ENCODE measurements around the gene ASAP3.
"Not testable (repeated sequence)": the region's sequence is repeated elsewhere in the genome, so short reads cannot be mapped to it uniquely, and the experiment has no call there.

Gene ASAP3

GRCh38 chr1:23500466-23500865 is 16.5 kb upstream of the ASAP3 start:
- no peak for TF ChIP-seq CTCF (conservative IDR thresholded peaks at IDR 0.05; ENCODE audit: low read length)
- DNase-seq (ENCODE audit: low read depth) = no peak

DNA sequence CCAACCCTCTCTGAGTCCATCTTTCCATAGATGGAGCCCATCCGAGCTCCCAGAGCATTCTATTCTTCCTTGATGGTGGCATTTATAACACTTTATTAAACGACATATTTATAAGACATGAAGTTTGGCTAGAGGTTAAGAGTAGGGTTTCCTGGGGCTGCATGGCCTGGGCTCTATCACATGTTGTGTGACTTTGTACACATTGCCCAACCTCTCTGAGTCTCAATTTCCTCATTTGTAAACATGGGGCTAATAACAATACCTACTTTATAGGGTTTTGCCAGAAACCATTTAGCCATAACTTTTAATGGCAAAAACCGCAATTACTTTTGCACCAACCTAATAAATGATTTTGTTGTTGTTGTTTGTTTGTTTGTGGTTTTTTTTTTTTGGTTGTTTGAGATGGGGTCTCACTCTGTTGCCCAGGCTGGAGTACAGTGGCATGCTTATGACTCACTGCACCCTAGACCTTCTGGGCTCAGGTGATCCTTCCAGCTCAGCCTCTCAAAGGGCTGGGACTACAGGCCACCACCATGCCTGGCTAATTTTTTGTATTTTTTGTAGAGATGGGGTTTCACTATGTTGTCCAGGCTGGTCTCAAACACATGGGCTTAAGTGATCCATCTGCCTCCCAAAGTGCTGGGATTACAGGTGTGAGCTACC is 13.9 kb upstream of the ASAP3 start:
- no peak for DNase-seq (ENCODE audit: low read depth)
- no peak for TF ChIP-seq CTCF (conservative IDR thresholded peaks at IDR 0.05; ENCODE audit: low read length)
- no peak overlapping the region for H3K4me3 ChIP-seq (ENCODE audit: low read length)

More at GRCh38 chr1:23500466-23500865, 16.5 kb upstream of the ASAP3 start:
- no peak overlapping the region for H3K4me3 ChIP-seq (ENCODE audit: low read length)

GRCh38 chr1:23496490-23497181 is 12.7 kb upstream of the ASAP3 start:
- no peak for DNase-seq (ENCODE audit: low read depth)
- no peak for TF ChIP-seq CTCF (conservative IDR thresholded peaks at IDR 0.05; ENCODE audit: low read length)
- H3K4me3 ChIP-seq (ENCODE audit: low read length) = no peak overlapping the region

GRCh38 chr1:23494836-23495235 is 10.9 kb upstream of the ASAP3 start:
- not testable (repeated sequence) for DNase-seq (ENCODE audit: low read depth); H3K4me3 ChIP-seq (ENCODE audit: low read length)

DNA sequence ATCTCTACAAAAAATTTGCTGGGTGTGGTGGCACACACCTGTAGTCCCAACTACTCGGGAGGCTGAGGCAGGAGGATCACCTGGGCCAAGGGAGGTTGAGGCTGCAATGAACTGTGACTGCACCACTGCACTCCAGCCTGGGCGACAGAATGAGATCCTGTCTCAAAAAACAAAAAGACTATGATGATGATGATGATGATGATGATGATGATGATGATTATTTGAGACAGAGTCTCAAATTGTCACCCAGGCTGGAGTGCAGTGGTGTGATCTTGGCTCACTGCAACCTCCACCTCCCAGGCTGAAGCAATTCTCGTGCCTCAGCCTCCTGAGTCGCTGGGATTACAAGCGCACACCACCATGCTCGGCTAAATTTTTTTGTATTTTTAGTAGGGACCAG is 8.8 kb upstream of the ASAP3 start:
- H3K4me3 ChIP-seq (ENCODE audit: low read length); DNase-seq (ENCODE audit: low read depth): not testable (repeated sequence)

GRCh38 chr1:23492132-23492720 is 8.2 kb upstream of the ASAP3 start:
- DNase-seq (ENCODE audit: low read depth) = no peak
- H3K4me3 ChIP-seq (ENCODE audit: low read length) = no peak overlapping the region
- no peak for TF ChIP-seq CTCF (conservative IDR thresholded peaks at IDR 0.05; ENCODE audit: low read length)

- DNase-seq (ENCODE audit: low read depth) = no peak
- TF ChIP-seq CTCF (conservative IDR thresholded peaks at IDR 0.05; ENCODE audit: low read length) = no peak
- H3K4me3 ChIP-seq (ENCODE audit: low read length) = no peak overlapping the region
These were observed 5.9 kb upstream of the ASAP3 start for GRCh38 chr1:23489842-23490241.

GRCh38 chr1:23485002-23485332 is 988 bp upstream of the ASAP3 start:
- peak overlapping the region; percentile 80 for H3K4me3 ChIP-seq (ENCODE audit: low read length)
- TF ChIP-seq CTCF (conservative IDR thresholded peaks at IDR 0.05; ENCODE audit: low read length) = no peak
- no peak for DNase-seq (ENCODE audit: low read depth)
